Measurements from ENCODE around the gene IL17F. TPM values are rescaled to one million over a fixed set of nuclear protein-coding genes. Genes with fewer than 3 reads are reported as not detected.

IL17F gene
- total RNA-seq, 1 experiment from 2014 or later, result not detected

GRCh38 chr6:52233975-52234823, 10.1 kb downstream of the IL17F start:
- ChIA-PET POLR2A (interaction anchor here (1.5 kb wide), 1 partner anchor 8 kb away, joined by 4 read pairs; no protein-coding TSS in a partner anchor), CTCF (interaction anchor here (0.7 to 2.5 kb wide), 8 partner anchors 8 to 185 kb away, joined by 3 to 21 read pairs (median 4); no protein-coding TSS in a partner anchor), RAD21 (ENCODE audit: low non-redundant PET in 1 of 2, low total read pairs in 2 of 2, uncharacterized antibody in 2 of 2, unreplicated experiment in 2 of 2) (no interaction called here)
- ATAC-seq (peak; percentile 99), DNase-seq (ENCODE audit: low read depth, low spot score) (peak; percentile 52)
- no peaks in the 10 kb centered on the region for H3K27me3 ChIP-seq (ENCODE audit: insufficient read depth, low read length)
- no peaks in the 10 kb centered on the region for H4K20me1 ChIP-seq (ENCODE audit: insufficient read depth)
- peak; percentile 80 for TF ChIP-seq RAD21 (IDR thresholded peaks at IDR 0.05; ENCODE audit: low read depth)
- no peak for TF ChIP-seq CEBPB (IDR thresholded peaks at IDR 0.05; ENCODE audit: low read depth)
- TF ChIP-seq JUND (IDR thresholded peaks at IDR 0.05), result no peak
- TF ChIP-seq CBX3 (IDR thresholded peaks at IDR 0.05; ENCODE audit: low read depth), result 0 out of 2 replicates have a peak, but pooled peaks have one; percentile 21
- TF ChIP-seq ELF1 (IDR thresholded peaks at IDR 0.05; ENCODE audit: borderline replicate concordance, low read depth), result no peak
- TF ChIP-seq SIN3A (IDR thresholded peaks at IDR 0.05; ENCODE audit: low read depth), result no peak
- no peak for TF ChIP-seq REST (IDR thresholded peaks at IDR 0.05; ENCODE audit: low read depth)
- no peak for TF ChIP-seq FOSL1 (IDR thresholded peaks at IDR 0.05; ENCODE audit: low read depth)
- no peak for TF ChIP-seq MAX (IDR thresholded peaks at IDR 0.05)
- no peak for TF ChIP-seq EZH2 (IDR thresholded peaks at IDR 0.05)
- TF ChIP-seq CTCF (IDR thresholded peaks at IDR 0.05 in 2 of 3, conservative IDR thresholded peaks at IDR 0.05 in 1 of 3; ENCODE audit: borderline replicate concordance in 1 of 3, insufficient read depth in 1 of 3, low read depth in 2 of 3, low read length in 2 of 3), result peak; percentile 62 to 77 (median 72); a peak in 5 of 6 replicates
- TF ChIP-seq YY1 (IDR thresholded peaks at IDR 0.05; ENCODE audit: extremely low read depth, insufficient replicate concordance, low read depth, low read length), result no peak
- H3K79me2 ChIP-seq (ENCODE audit: insufficient read depth, low read length), result no peaks in the 10 kb centered on the region
- no peaks in the 10 kb centered on the region for H3K9me3 ChIP-seq (ENCODE audit: control insufficient read depth in 1 of 2, insufficient read depth in 1 of 2, low read depth in 1 of 2, low read length in 2 of 2)
- H3K9ac ChIP-seq (ENCODE audit: low read length), result no peak overlapping the region
- H3K36me3 ChIP-seq (ENCODE audit: control insufficient read depth in 1 of 2, insufficient read depth in 2 of 2, low read length in 2 of 2), result no peaks in the 10 kb centered on the region
- H3K4me2 ChIP-seq (ENCODE audit: low read length), result peak overlapping the region; percentile 39
- no peaks in the 10 kb centered on the region for H3K9me2 ChIP-seq (ENCODE audit: insufficient read depth)
- no TSS peak for BruUV-seq (replicated peaks)
- peaks cover 0 to 7% of the 10 kb centered on the region in 2 experiments; a peak in 2 of 4 replicates for H3K4me1 ChIP-seq (ENCODE audit: control insufficient read depth in 1 of 2, insufficient read depth in 2 of 2, low read length in 2 of 2)
- no peak overlapping the region for H3K4me3 ChIP-seq (replicated peaks in 1 of 2; ENCODE audit: low read depth in 1 of 2, low read length in 2 of 2)
- H2AFZ ChIP-seq (ENCODE audit: low read depth, low read length, poor library complexity, severe bottlenecking), result peak overlapping the region; percentile 10
- intact Hi-C loops (cut with micrococcal nuclease), result loop anchor here (1.0 to 2.0 kb wide), 2 partner anchors 71 to 171 kb away; no protein-coding TSS in a partner anchor
- H3K27ac ChIP-seq (ENCODE audit: low read depth, low read length), result no peak overlapping the region
